Activated naive CD8-positive, alpha-beta T cell treated with anti-CD3 and anti-CD28 coated beads for 36 hours (primary cell): Measurements from ENCODE around the gene OLA1. TPM values are rescaled to one million over a fixed set of nuclear protein-coding genes. Genes with fewer than 3 reads are reported as not detected.

Experiments used
- DNase-seq: peaks from one replicate; pipeline ENCODE4 v3.0.0; 2021
- H3K27ac Mint-ChIP-seq: one replicate; pipeline ENCODE4 v1.8.0; 2022; ENCODE audit warnings: mild to moderate bottlenecking, moderate library complexity, mixed read lengths
- H3K27me3 Mint-ChIP-seq: one replicate; pipeline ENCODE4 v1.8.0; 2022; ENCODE audit warnings: mild to moderate bottlenecking, mixed read lengths
- H3K36me3 Mint-ChIP-seq: one replicate; pipeline ENCODE4 v1.8.0; 2021; ENCODE audit warnings: mild to moderate bottlenecking, mixed read lengths
- H3K4me1 Mint-ChIP-seq: one replicate; pipeline ENCODE4 v1.8.0; 2021; ENCODE audit warnings: mixed read lengths
- H3K4me3 Mint-ChIP-seq: one replicate; pipeline ENCODE4 v1.8.0; 2022; ENCODE audit warnings: mild to moderate bottlenecking, moderate library complexity, mixed read lengths
- H3K9me3 Mint-ChIP-seq: one replicate; pipeline ENCODE4 v1.8.0; 2022; ENCODE audit warnings: mixed read lengths
- total RNA-seq, 2 experiments: library from RNA; stranded (reverse); gene quantifications; one replicate each; pipeline ENCODE4 v1.2.3, GENCODE V29; 2021

OLA1 gene
- total RNA-seq, 2 experiments from 2014 or later, result 161 to 166 TPM

GRCh38 chr2:174059884-174060244, 188.5 kb downstream of the OLA1 start:
- peaks cover 7% of the 10 kb centered on the region for H3K27me3 Mint-ChIP-seq

GRCh38 chr2:174059178-174059883, 189.0 kb downstream of the OLA1 start:
- peaks cover 12% of the 10 kb centered on the region for H3K9me3 Mint-ChIP-seq
- no peak for DNase-seq

More at GRCh38 chr2:174059884-174060244, 188.5 kb downstream of the OLA1 start:
- DNase-seq, result no peak
- Mint-ChIP-seq H3K27ac (no peak overlapping the region), H3K4me1 (no peaks in the 10 kb centered on the region), H3K4me3 (no peak overlapping the region), H3K9me3 (peaks cover 12% of the 10 kb centered on the region), H3K36me3 (peaks cover 4% of the 10 kb centered on the region)

GRCh38 chr2:174058456-174058855, 189.9 kb downstream of the OLA1 start:
- no peak for DNase-seq
- H3K4me1 Mint-ChIP-seq, result no peaks in the 10 kb centered on the region
- no peak overlapping the region for H3K4me3 Mint-ChIP-seq
- no peak overlapping the region for H3K27ac Mint-ChIP-seq
- peaks cover 13% of the 10 kb centered on the region for H3K27me3 Mint-ChIP-seq
- H3K9me3 Mint-ChIP-seq, result peaks cover 12% of the 10 kb centered on the region
- peaks cover 4% of the 10 kb centered on the region for H3K36me3 Mint-ChIP-seq

More at GRCh38 chr2:174059178-174059883, 189.0 kb downstream of the OLA1 start:
- Mint-ChIP-seq H3K27ac (no peak overlapping the region), H3K4me1 (no peaks in the 10 kb centered on the region), H3K36me3 (peaks cover 4% of the 10 kb centered on the region), H3K4me3 (no peak overlapping the region), H3K27me3 (peaks cover 7% of the 10 kb centered on the region)

GRCh38 chr2:174058026-174058425, 190.3 kb downstream of the OLA1 start:
- Mint-ChIP-seq H3K36me3 (peaks cover 4% of the 10 kb centered on the region), H3K27me3 (peaks cover 14% of the 10 kb centered on the region), H3K4me1 (no peaks in the 10 kb centered on the region), H3K27ac (no peak overlapping the region), H3K4me3 (no peak overlapping the region), H3K9me3 (peaks cover 12% of the 10 kb centered on the region)
- DNase-seq, result no peak

GRCh38 chr2:174054926-174055325, 193.4 kb downstream of the OLA1 start:
- DNase-seq, result no peak

GRCh38 chr2:174053355-174054151, 194.8 kb downstream of the OLA1 start:
- H3K27ac Mint-ChIP-seq, result no peak overlapping the region
- H3K4me1 Mint-ChIP-seq, result no peaks in the 10 kb centered on the region
- peaks cover 10% of the 10 kb centered on the region for H3K27me3 Mint-ChIP-seq
- H3K36me3 Mint-ChIP-seq, result peaks cover 2% of the 10 kb centered on the region
- peaks cover 3% of the 10 kb centered on the region for H3K9me3 Mint-ChIP-seq
- H3K4me3 Mint-ChIP-seq, result no peak overlapping the region
- DNase-seq, result no peak

More at GRCh38 chr2:174054926-174055325, 193.4 kb downstream of the OLA1 start:
- no peak overlapping the region for H3K4me3 Mint-ChIP-seq
- peaks cover 14% of the 10 kb centered on the region for H3K27me3 Mint-ChIP-seq
- H3K9me3 Mint-ChIP-seq, result peaks cover 12% of the 10 kb centered on the region
- H3K27ac Mint-ChIP-seq, result no peak overlapping the region
- H3K4me1 Mint-ChIP-seq, result no peaks in the 10 kb centered on the region
- peaks cover 4% of the 10 kb centered on the region for H3K36me3 Mint-ChIP-seq

GRCh38 chr2:174052584-174052976, 195.8 kb downstream of the OLA1 start:
- no peak overlapping the region for H3K27ac Mint-ChIP-seq

GRCh38 chr2:174051741-174052583, 196.4 kb downstream of the OLA1 start:
- H3K27ac Mint-ChIP-seq, result no peak overlapping the region
- no peak for DNase-seq
- no peaks in the 10 kb centered on the region for H3K4me1 Mint-ChIP-seq
- H3K4me3 Mint-ChIP-seq, result no peak overlapping the region
- no peaks in the 10 kb centered on the region for H3K36me3 Mint-ChIP-seq
- no peaks in the 10 kb centered on the region for H3K9me3 Mint-ChIP-seq
- H3K27me3 Mint-ChIP-seq, result peaks cover 7% of the 10 kb centered on the region

More at GRCh38 chr2:174052584-174052976, 195.8 kb downstream of the OLA1 start:
- peaks cover 7% of the 10 kb centered on the region for H3K27me3 Mint-ChIP-seq
- no peaks in the 10 kb centered on the region for H3K4me1 Mint-ChIP-seq
- DNase-seq, result no peak
- H3K36me3 Mint-ChIP-seq, result no peaks in the 10 kb centered on the region
- H3K9me3 Mint-ChIP-seq, result no peaks in the 10 kb centered on the region
- no peak overlapping the region for H3K4me3 Mint-ChIP-seq

GRCh38 chr2:174051068-174051467, 197.3 kb downstream of the OLA1 start:
- Mint-ChIP-seq H3K27ac (no peak overlapping the region), H3K27me3 (peaks cover 7% of the 10 kb centered on the region), H3K9me3 (no peaks in the 10 kb centered on the region), H3K36me3 (no peaks in the 10 kb centered on the region), H3K4me3 (no peak overlapping the region), H3K4me1 (no peaks in the 10 kb centered on the region)
- DNase-seq, result no peak

- DNase-seq, result no peak
- no peaks in the 10 kb centered on the region for H3K36me3 Mint-ChIP-seq
- H3K27me3 Mint-ChIP-seq, result peaks cover 13% of the 10 kb centered on the region
- no peak overlapping the region for H3K4me3 Mint-ChIP-seq
- peaks cover 4% of the 10 kb centered on the region for H3K9me3 Mint-ChIP-seq
- H3K4me1 Mint-ChIP-seq, result no peaks in the 10 kb centered on the region
- no peak overlapping the region for H3K27ac Mint-ChIP-seq
These were observed 198.4 kb downstream of the OLA1 start for GRCh38 chr2:174049895-174050294.

GRCh38 chr2:174048243-174048642, 200.1 kb downstream of the OLA1 start:
- Mint-ChIP-seq H3K4me3 (no peak overlapping the region), H3K27ac (no peak overlapping the region), H3K4me1 (no peaks in the 10 kb centered on the region), H3K36me3 (no peaks in the 10 kb centered on the region), H3K27me3 (peaks cover 10% of the 10 kb centered on the region), H3K9me3 (peaks cover 4% of the 10 kb centered on the region)
- no peak for DNase-seq

GRCh38 chr2:174047746-174048145, 200.6 kb downstream of the OLA1 start:
- H3K4me1 Mint-ChIP-seq, result no peaks in the 10 kb centered on the region

GRCh38 chr2:174046172-174046571, 202.2 kb downstream of the OLA1 start:
- Mint-ChIP-seq H3K9me3 (peaks cover 4% of the 10 kb centered on the region), H3K27me3 (peaks cover 10% of the 10 kb centered on the region), H3K27ac (no peak overlapping the region), H3K4me3 (no peak overlapping the region), H3K36me3 (no peaks in the 10 kb centered on the region), H3K4me1 (peaks cover 2% of the 10 kb centered on the region)
- DNase-seq, result no peak

More at GRCh38 chr2:174047746-174048145, 200.6 kb downstream of the OLA1 start:
- DNase-seq, result no peak
- Mint-ChIP-seq H3K9me3 (peaks cover 4% of the 10 kb centered on the region), H3K36me3 (no peaks in the 10 kb centered on the region), H3K27ac (no peak overlapping the region), H3K27me3 (peaks cover 10% of the 10 kb centered on the region), H3K4me3 (no peak overlapping the region)

- H3K9me3 Mint-ChIP-seq, result peaks cover 4% of the 10 kb centered on the region
- no peaks in the 10 kb centered on the region for H3K36me3 Mint-ChIP-seq
- H3K27ac Mint-ChIP-seq, result no peak overlapping the region
- peaks cover 6% of the 10 kb centered on the region for H3K4me1 Mint-ChIP-seq
- no peak overlapping the region for H3K4me3 Mint-ChIP-seq
- H3K27me3 Mint-ChIP-seq, result peaks cover 10% of the 10 kb centered on the region
- DNase-seq, result no peak
These were observed 203.8 kb downstream of the OLA1 start for GRCh38 chr2:174044556-174044955.

GRCh38 chr2:174040417-174040701, 208.0 kb downstream of the OLA1 start:
- no peaks in the 10 kb centered on the region for H3K9me3 Mint-ChIP-seq
- H3K27me3 Mint-ChIP-seq, result peaks cover 6% of the 10 kb centered on the region
- H3K4me3 Mint-ChIP-seq, result no peak overlapping the region
- no peak for DNase-seq
- peaks cover 18% of the 10 kb centered on the region for H3K4me1 Mint-ChIP-seq
- no peaks in the 10 kb centered on the region for H3K36me3 Mint-ChIP-seq
- no peak overlapping the region for H3K27ac Mint-ChIP-seq
